Measurements from ENCODE around the gene ATG2A.

Gene ATG2A

DNA sequence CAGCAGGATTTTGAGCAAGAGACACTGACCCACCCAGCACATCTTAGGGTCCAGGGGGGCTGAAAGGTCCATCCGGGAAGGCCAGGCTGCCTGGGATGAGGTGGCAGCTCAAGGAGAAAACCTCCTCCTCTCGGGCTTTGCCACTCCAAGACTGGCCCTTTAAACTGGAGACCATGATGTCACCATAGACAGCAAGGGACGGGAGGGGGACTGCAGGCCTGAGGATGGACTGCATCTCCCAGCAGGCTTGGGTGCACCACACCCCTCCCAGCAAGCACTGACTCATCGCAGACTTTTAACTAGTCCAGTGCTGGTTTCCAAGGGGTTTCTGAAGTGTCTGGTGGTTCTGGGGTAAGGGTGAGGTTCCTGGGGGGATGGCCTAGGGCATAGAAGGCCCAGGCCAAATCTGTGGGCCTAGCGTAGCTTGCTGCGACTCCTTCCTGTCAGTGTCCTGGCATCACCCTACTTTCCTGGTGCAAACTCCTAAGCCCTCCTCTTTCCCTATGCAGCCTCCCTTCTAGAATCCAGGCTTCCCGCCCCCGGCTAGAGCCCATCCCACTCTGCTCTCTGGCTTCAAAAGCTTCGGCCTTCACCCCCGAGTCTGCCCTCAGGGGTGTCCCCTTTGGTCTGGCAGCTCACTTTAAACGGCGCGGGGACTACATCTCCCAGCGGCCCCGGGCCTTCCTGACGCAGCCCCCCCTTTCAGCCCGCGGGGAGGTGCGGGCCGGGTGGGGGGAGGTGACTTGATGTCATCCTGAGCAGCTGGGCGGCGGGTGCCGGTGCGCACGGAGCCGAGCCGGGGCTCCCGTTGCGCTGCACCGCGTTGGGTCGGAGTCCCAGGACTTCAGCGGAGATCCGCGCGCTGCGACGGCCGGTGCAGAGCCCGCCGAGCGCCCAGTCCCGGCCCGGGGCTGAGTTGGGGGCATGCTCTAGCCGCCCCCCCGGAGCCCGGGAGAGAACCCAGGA is 7.2 kb upstream of the ATG2A start, which contains the start of gene PPP2R5B:
Gene PPP2R5B, plus strand, starts transcription at position 746 of the 966 bp plus-strand sequence. CDS start 1,046 bp downstream, outside the sequence.
- DNase-seq (ENCODE audit: low spot score): peak; percentile 92

GRCh38 chr11:64923151-64923661 is 6.2 kb upstream of the ATG2A start:
- DNase-seq (ENCODE audit: low spot score): no peak

- no peak for DNase-seq (ENCODE audit: low spot score)
These were observed 4.4 kb upstream of the ATG2A start for GRCh38 chr11:64921384-64921783.

GRCh38 chr11:64920124-64920523 is 3.1 kb upstream of the ATG2A start:
- no peak for DNase-seq (ENCODE audit: low spot score)

- DNase-seq (ENCODE audit: low spot score): no peak
These were observed 2.6 kb upstream of the ATG2A start for GRCh38 chr11:64919627-64920026.

DNA sequence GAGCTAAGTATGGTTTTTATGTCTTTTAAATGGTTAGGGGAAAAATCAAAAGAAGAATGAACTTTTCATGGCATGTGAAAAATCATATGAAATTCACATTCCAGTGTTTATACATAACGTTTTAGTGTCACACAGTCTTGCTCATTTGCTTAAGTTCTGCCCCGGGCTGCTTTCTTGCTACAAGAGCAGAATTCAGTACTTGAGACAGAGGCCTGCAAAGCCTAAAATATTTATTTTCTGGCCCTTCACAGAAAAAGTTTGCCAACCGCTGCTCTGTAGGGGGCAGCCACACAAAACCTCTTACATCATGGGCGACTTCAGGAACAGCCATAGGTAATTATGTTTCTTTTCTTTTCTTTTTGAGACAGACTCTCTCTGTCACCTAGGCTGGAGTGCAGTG is 1.0 kb upstream of the ATG2A start:
- DNase-seq (ENCODE audit: low spot score): peak; percentile 34

- no peak for DNase-seq (ENCODE audit: low spot score)
These were observed 620 bp upstream of the ATG2A start for GRCh38 chr11:64917663-64917995.

- peak; percentile 40 for DNase-seq (ENCODE audit: low spot score)
These were observed 802 bp downstream of the ATG2A start for GRCh38 chr11:64916040-64916774.

- peak; percentile 12 for DNase-seq (ENCODE audit: low spot score)
These were observed 1.6 kb downstream of the ATG2A start for GRCh38 chr11:64915376-64915887.

GRCh38 chr11:64914123-64914522 is 2.9 kb downstream of the ATG2A start:
- DNase-seq (ENCODE audit: low spot score): no peak

GRCh38 chr11:64913171-64913727 is 3.8 kb downstream of the ATG2A start:
- DNase-seq (ENCODE audit: low spot score): no peak

- DNase-seq (ENCODE audit: low spot score): no peak
These were observed 5.3 kb downstream of the ATG2A start for GRCh38 chr11:64911689-64912088.

DNA sequence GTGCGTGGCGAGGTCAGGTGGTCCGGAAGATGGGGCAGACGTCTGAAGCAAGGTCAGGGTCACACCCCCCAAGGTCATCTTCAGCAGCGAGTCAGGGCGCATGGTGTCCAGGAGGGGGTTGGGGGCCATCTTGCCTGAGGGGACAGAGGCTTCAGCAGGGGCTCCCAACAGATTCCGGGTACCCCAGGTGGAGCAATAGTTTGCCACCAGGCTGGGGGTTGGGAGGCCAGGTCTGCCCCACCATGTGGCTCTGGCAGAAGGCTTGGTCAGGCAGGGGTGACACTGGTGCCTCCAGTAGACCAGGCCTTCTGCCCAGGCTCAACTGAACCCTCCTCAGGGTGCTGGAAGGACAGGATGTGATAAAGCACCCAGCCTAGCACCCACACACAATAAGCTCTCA is 5.9 kb downstream of the ATG2A start:
- no peak for DNase-seq (ENCODE audit: low spot score)

- DNase-seq (ENCODE audit: low spot score): no peak
These were observed 6.4 kb downstream of the ATG2A start for GRCh38 chr11:64910451-64911093.

GRCh38 chr11:64909653-64910343 is 7.2 kb downstream of the ATG2A start:
- DNase-seq (ENCODE audit: low spot score): no peak

DNA sequence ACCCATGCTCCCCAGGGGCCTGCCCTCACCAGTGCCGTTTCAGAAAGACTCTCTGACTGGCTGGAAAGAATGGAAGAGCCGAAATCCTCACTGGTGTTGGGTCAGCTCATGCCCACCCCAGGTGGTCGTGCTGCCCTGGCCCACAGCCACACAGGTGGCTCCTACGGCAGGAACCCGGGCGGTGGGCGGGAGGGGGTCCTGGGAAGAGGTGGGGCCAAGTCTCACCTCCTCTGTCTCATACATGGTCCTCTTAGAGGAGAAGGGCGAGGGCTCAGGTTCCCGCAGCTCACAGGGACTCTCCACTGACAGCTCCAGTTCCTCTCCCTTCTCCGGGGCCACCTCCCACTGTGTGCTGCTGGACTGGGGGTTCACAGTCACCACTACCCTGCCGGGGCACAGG is 8.2 kb downstream of the ATG2A start:
- no peak for DNase-seq (ENCODE audit: low spot score)

- DNase-seq (ENCODE audit: low spot score): no peak
These were observed 10.7 kb downstream of the ATG2A start for GRCh38 chr11:64906314-64906635.

- no peak for DNase-seq (ENCODE audit: low spot score)
These were observed 11.3 kb downstream of the ATG2A start for GRCh38 chr11:64905516-64906313.

DNA sequence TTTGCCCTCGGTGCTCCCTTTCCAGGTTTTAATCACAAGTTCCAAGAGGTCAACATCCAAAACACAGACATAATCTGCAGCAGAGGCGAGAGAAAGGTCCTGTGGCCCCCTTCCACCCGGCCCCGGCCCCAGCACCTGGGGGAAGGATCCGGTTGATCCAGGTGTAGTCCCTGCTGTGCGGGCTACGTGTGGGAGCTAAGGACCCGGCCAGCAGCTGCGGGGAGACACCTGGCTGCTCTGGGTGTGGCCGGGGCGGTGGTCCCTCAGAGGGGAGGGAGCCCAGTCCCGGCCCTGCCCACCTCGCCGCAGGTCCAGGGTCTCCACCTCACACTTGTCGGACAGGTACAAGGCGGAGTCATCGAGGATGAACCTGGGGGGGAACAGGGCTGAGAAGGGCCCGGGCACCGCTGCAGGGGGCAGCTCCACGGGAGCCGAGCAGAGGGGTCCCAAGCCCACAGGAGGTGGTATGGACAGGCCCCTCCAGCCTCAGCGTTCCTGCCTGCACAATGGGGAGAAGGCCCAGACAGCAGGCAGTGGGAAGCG is 13.6 kb downstream of the ATG2A start:
- DNase-seq (ENCODE audit: low spot score): no peak

Measured in hematopoietic multipotent progenitor cell treated with erythropoietin and hydrocortisone succinate and interleukin-3 and kit ligand, for 15 days (in vitro differentiated cells).